HCT116 (cell line): ENCODE measurements around the gene IL12B. TPM values are rescaled to one million over a fixed set of nuclear protein-coding genes. Genes with fewer than 3 reads are reported as not detected.

Experiments used
- ATAC-seq: fragments of 200-7000 bp; cut with Tn5 transposase; 2 replicates; pipeline ENCODE4 v1.9.1; 2020; ENCODE audit warnings: mild to moderate bottlenecking, moderate library complexity
- BruUV-seq: library from RNA; stranded (reverse); fragments of 400-500 nt; replicated peaks from 2 replicates; lab custom pipeline; 2021; lab: Mats Ljungman, UMichigan
- CTCF ChIA-PET: fragments of 300-600 bp; sonication (Branson Sonifier 250); formaldehyde crosslinking; loops from one replicate; lab custom pipeline; 2021; ENCODE audit warnings: antibody characterized with exemption; lab: Charles Lee
- POLR2A ChIA-PET: fragments of 300-600, 350-600 bp; sonication (Branson Sonifier 250); formaldehyde crosslinking; loops from one replicate; lab custom pipeline; 2021; ENCODE audit warnings: antibody characterized with exemption; lab: Charles Lee
- RAD21 ChIA-PET, 2 experiments: fragments of 300-600 bp; sonication (Branson Sonifier 250); formaldehyde crosslinking; loops; one replicate each; lab custom pipeline; 2023; ENCODE audit warnings: low total read pairs in 2 of 2; ENCODE audit not compliant: uncharacterized antibody in 2 of 2, unreplicated experiment in 2 of 2, low non-redundant PET in 1 of 2; lab: Charles Lee
- DNase-seq: peaks from one replicate; pipeline ENCODE4 v3.0.0-alpha.2; 2010; ENCODE audit warnings: low read depth, low spot score
- H2AFZ ChIP-seq: fragments of 200-600 bp; shearing (Covaris generic), sonication (generic); 2 replicates; pipeline ENCODE4 v1.6.1; 2017; ENCODE audit warnings: low read depth, mixed run types, mixed read lengths, antibody characterized with exemption, low read length; ENCODE audit not compliant: poor library complexity, severe bottlenecking
- H3K27ac ChIP-seq: 2 replicates; pipeline ENCODE4 v1.5.1; 2012; ENCODE audit warnings: low read depth, low read length
- H3K27me3 ChIP-seq: fragments of 200-600 bp; sonication (generic); 2 replicates; pipeline ENCODE4 v1.6.1; 2016; ENCODE audit warnings: mixed run types, low read length, mixed read lengths; ENCODE audit not compliant: insufficient read depth
- H3K36me3 ChIP-seq, 2 experiments: fragments of 200-500 bp in 1 of 2; fragments of 200-600 bp in 1 of 2; sonication (Bioruptor generic) in 1 of 2; sonication (generic) in 1 of 2; 2 replicates each; pipeline versions ENCODE4 v1.5.1 to v1.6.1; 2014 to 2016; ENCODE audit warnings: low read length in 2 of 2, inconsistent platforms in 1 of 2, mixed read lengths in 1 of 2, mixed run types in 1 of 2; ENCODE audit not compliant: insufficient read depth in 2 of 2, control insufficient read depth in 1 of 2
- H3K4me1 ChIP-seq, 2 experiments: fragments of 200-600 bp in 1 of 2; sonication (generic) in 1 of 2; 2 replicates each; pipeline versions ENCODE4 v1.5.1 to v1.6.1; 2012 to 2017; ENCODE audit warnings: low read length in 2 of 2, inconsistent platforms in 1 of 2, mild to moderate bottlenecking in 1 of 2, mixed read lengths in 1 of 2, mixed run types in 1 of 2, moderate library complexity in 1 of 2; ENCODE audit not compliant: insufficient read depth in 2 of 2, control insufficient read depth in 1 of 2
- H3K4me2 ChIP-seq: fragments of 200-600 bp; sonication (generic); 2 replicates; pipeline ENCODE4 v1.6.1; 2017; ENCODE audit warnings: mixed run types, low read length, mixed read lengths
- H3K4me3 ChIP-seq, 2 experiments: fragments of 200-600 bp in 1 of 2; sonication (generic) in 1 of 2; replicated peaks in 1 of 2; 2 replicates each; pipeline ENCODE4 v1.5.1; 2011 to 2016; ENCODE audit warnings: low read length in 2 of 2, control low read depth in 1 of 2, low read depth in 1 of 2, mild to moderate bottlenecking in 1 of 2, mixed read lengths in 1 of 2, mixed run types in 1 of 2
- H3K79me2 ChIP-seq: fragments of 200-600 bp; sonication (generic); 2 replicates; pipeline ENCODE4 v1.6.1; 2017; ENCODE audit warnings: mild to moderate bottlenecking, mixed run types, low read length, moderate library complexity, mixed read lengths; ENCODE audit not compliant: insufficient read depth
- H3K9ac ChIP-seq: fragments of 200-600 bp; sonication (generic); 2 replicates; pipeline ENCODE4 v1.6.1; 2016; ENCODE audit warnings: low read length, mixed read lengths
- H3K9me2 ChIP-seq: fragments of 200-600 bp; sonication (generic), shearing (Covaris generic); 2 replicates; pipeline ENCODE4 v1.6.1; 2017; ENCODE audit warnings: mixed run types, mild to moderate bottlenecking, moderate library complexity; ENCODE audit not compliant: insufficient read depth
- H3K9me3 ChIP-seq, 2 experiments: fragments of 200-500 bp in 1 of 2; fragments of 200-600 bp in 1 of 2; sonication (Bioruptor generic) in 1 of 2; sonication (generic) in 1 of 2; 2 replicates each; pipeline ENCODE4 v1.6.1; 2014 to 2017; ENCODE audit warnings: low read length in 2 of 2, mixed read lengths in 2 of 2, inconsistent platforms in 1 of 2, low read depth in 1 of 2, mild to moderate bottlenecking in 1 of 2, mixed run types in 1 of 2, moderate library complexity in 1 of 2; ENCODE audit not compliant: control insufficient read depth in 1 of 2, insufficient read depth in 1 of 2
- H4K20me1 ChIP-seq: fragments of 200-600 bp; sonication (generic), shearing (Covaris generic); 2 replicates; pipeline ENCODE4 v1.6.1; 2017; ENCODE audit warnings: mixed run types, mild to moderate bottlenecking, moderate library complexity; ENCODE audit not compliant: insufficient read depth
- CEBPB ChIP-seq: IDR thresholded peaks from 2 replicates; pipeline ENCODE4 v1.6.1; 2012; ENCODE audit warnings: low read depth
- FOSL1 ChIP-seq: IDR thresholded peaks from 2 replicates; pipeline ENCODE4 v1.6.1; 2012; ENCODE audit warnings: low read depth
- SIN3A ChIP-seq: IDR thresholded peaks from 2 replicates; pipeline ENCODE4 v1.6.1; 2012; ENCODE audit warnings: low read depth
- SP1 ChIP-seq: IDR thresholded peaks from 2 replicates; pipeline ENCODE4 v1.6.1; 2012; ENCODE audit warnings: low read depth
- YY1 ChIP-seq: IDR thresholded peaks from 2 replicates; pipeline ENCODE4 v1.6.1; 2011; ENCODE audit warnings: low read length, low read depth, moderate library complexity, mild to moderate bottlenecking; ENCODE audit not compliant: insufficient replicate concordance; ENCODE audit errors: extremely low read depth
- intact Hi-C: fragments of 100-400 bp; cut with micrococcal nuclease; formaldehyde crosslinking; loops from 2 replicates; pipeline ENCODE4 v1.10.0; 2022
- total RNA-seq: library from RNA; stranded (reverse); gene quantifications from one replicate; pipeline ENCODE4 v1.2.1, GENCODE V29; 2021; ENCODE audit not compliant: unreplicated experiment
- TF ChIP-seq, protein P1 (sequence below): IDR thresholded peaks from 2 replicates; pipeline ENCODE4 v1.6.1; 2011; ENCODE audit warnings: mild to moderate bottlenecking, low read length, moderate library complexity; ENCODE audit not compliant: insufficient replicate concordance; ENCODE audit errors: extremely low read depth
- TF ChIP-seq, protein P2 (sequence below): IDR thresholded peaks from 2 replicates; pipeline ENCODE4 v1.6.1; 2012
- TF ChIP-seq, protein P3 (sequence below), 3 experiments: fragments of 200-600 bp in 1 of 3; sonication (generic) in 1 of 3; IDR thresholded peaks in 2 of 3; conservative IDR thresholded peaks in 1 of 3; 2 replicates each; pipeline ENCODE4 v1.5.1; 2012 to 2017; ENCODE audit warnings: low read depth in 2 of 3, low read length in 2 of 3, antibody characterized with exemption in 1 of 3, borderline replicate concordance in 1 of 3, control low read depth in 1 of 3, mild to moderate bottlenecking in 1 of 3, mixed read lengths in 1 of 3, mixed run types in 1 of 3, moderate library complexity in 1 of 3; ENCODE audit not compliant: insufficient read depth in 1 of 3

Gene IL12B
- total RNA-seq, 1 experiment from 2014 or later, result not detected

DNA sequence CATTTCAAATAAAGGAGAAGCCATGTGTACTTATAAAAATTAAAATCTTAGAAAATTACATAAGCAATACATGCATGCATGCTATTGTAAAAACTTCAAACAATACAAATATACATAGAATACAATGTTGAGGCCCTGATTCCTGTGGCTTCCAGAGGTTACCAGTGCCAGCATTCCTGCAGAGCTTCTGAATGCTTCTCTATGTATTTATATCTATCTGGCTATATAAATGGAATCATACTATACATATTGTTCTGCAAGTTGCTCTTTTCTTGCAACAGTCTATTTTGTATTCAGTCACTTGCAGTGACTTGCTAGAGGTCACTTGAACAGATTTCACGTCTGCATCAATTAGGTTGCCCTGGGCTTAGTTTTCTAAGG is 3.2 kb upstream of the IL12B start:
- ChIA-PET RAD21 (no interaction called here), POLR2A (no interaction called here), CTCF (no interaction called here)
- H2AFZ ChIP-seq, result no peak overlapping the region
- H3K4me1 ChIP-seq, result peaks cover 8 to 45% of the 10 kb centered on the region in 2 experiments
- H3K27me3 ChIP-seq, result no peaks in the 10 kb centered on the region
- no peaks in the 10 kb centered on the region for H3K79me2 ChIP-seq
- no peaks in the 10 kb centered on the region for H3K9me2 ChIP-seq
- no peaks in the 10 kb centered on the region for H3K9me3 ChIP-seq
- no peak overlapping the region for H3K4me3 ChIP-seq
- H3K27ac ChIP-seq, result no peak overlapping the region
- H3K36me3 ChIP-seq, result no peaks in the 10 kb centered on the region
- DNase-seq (no peak), ATAC-seq (no peak)
- BruUV-seq, result no TSS peak
- no peaks in the 10 kb centered on the region for H4K20me1 ChIP-seq
- no peak overlapping the region for H3K9ac ChIP-seq
- TF ChIP-seq CEBPB (no peak), YY1 (no peak), FOSL1 (no peak), SP1 (no peak), SIN3A (no peak)
- TF ChIP-seq, protein P1, sequence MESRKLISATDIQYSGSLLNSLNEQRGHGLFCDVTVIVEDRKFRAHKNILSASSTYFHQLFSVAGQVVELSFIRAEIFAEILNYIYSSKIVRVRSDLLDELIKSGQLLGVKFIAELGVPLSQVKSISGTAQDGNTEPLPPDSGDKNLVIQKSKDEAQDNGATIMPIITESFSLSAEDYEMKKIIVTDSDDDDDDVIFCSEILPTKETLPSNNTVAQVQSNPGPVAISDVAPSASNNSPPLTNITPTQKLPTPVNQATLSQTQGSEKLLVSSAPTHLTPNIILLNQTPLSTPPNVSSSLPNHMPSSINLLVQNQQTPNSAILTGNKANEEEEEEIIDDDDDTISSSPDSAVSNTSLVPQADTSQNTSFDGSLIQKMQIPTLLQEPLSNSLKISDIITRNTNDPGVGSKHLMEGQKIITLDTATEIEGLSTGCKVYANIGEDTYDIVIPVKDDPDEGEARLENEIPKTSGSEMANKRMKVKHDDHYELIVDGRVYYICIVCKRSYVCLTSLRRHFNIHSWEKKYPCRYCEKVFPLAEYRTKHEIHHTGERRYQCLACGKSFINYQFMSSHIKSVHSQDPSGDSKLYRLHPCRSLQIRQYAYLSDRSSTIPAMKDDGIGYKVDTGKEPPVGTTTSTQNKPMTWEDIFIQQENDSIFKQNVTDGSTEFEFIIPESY, result no peak
- TF ChIP-seq, protein P2, sequence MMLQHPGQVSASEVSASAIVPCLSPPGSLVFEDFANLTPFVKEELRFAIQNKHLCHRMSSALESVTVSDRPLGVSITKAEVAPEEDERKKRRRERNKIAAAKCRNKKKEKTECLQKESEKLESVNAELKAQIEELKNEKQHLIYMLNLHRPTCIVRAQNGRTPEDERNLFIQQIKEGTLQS, result no peak
- TF ChIP-seq, protein P3, sequence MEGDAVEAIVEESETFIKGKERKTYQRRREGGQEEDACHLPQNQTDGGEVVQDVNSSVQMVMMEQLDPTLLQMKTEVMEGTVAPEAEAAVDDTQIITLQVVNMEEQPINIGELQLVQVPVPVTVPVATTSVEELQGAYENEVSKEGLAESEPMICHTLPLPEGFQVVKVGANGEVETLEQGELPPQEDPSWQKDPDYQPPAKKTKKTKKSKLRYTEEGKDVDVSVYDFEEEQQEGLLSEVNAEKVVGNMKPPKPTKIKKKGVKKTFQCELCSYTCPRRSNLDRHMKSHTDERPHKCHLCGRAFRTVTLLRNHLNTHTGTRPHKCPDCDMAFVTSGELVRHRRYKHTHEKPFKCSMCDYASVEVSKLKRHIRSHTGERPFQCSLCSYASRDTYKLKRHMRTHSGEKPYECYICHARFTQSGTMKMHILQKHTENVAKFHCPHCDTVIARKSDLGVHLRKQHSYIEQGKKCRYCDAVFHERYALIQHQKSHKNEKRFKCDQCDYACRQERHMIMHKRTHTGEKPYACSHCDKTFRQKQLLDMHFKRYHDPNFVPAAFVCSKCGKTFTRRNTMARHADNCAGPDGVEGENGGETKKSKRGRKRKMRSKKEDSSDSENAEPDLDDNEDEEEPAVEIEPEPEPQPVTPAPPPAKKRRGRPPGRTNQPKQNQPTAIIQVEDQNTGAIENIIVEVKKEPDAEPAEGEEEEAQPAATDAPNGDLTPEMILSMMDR (IDR thresholded peaks at IDR 0.05 in 2 of 3, conservative IDR thresholded peaks at IDR 0.05 in 1 of 3; ENCODE audit: borderline replicate concordance in 1 of 3, insufficient read depth in 1 of 3, low read depth in 2 of 3, low read length in 2 of 3), result no peak
- intact Hi-C loops, result loop anchor here (5.0 kb wide), 2 partner anchors 109 to 584 kb away; partner anchors contain the start of gene ADRA1B
- H3K4me2 ChIP-seq, result no peak overlapping the region
